HG03460 (cell line): ENCODE data around the gene ITPR1.
"Not testable (repeated sequence)": the region's sequence is repeated elsewhere in the genome, so short reads cannot be mapped to it uniquely, and the experiment has no call there.

Experiments used
- ATAC-seq: cut with Tn5 transposase; IDR thresholded peaks from one replicate; pipeline ENCODE4 v1.9.1; 2021; ENCODE audit not compliant: unreplicated experiment

Gene ITPR1

GRCh38 chr3:4588466-4588865 lies 95.3 kb downstream of the ITPR1 start:
- no peak for ATAC-seq

- ATAC-seq: no peak
These were observed 96.4 kb downstream of the ITPR1 start for GRCh38 chr3:4589475-4590097.

GRCh38 chr3:4590849-4591248 lies 97.7 kb downstream of the ITPR1 start:
- ATAC-seq: not testable (repeated sequence)

- ATAC-seq: no peak
These were observed 98.5 kb downstream of the ITPR1 start for GRCh38 chr3:4591669-4592068.

- ATAC-seq: no peak
These were observed 99.9 kb downstream of the ITPR1 start for GRCh38 chr3:4593014-4593413.

- ATAC-seq: no peak
These were observed 102.6 kb downstream of the ITPR1 start for GRCh38 chr3:4595710-4596113.

GRCh38 chr3:4596612-4597011 lies 103.5 kb downstream of the ITPR1 start:
- ATAC-seq: no peak

GRCh38 chr3:4597208-4597985 lies 104.2 kb downstream of the ITPR1 start:
- no peak for ATAC-seq

- not testable (repeated sequence) for ATAC-seq
These were observed 105.1 kb downstream of the ITPR1 start for GRCh38 chr3:4598232-4598631.

- ATAC-seq: no peak
These were observed 106.5 kb downstream of the ITPR1 start for GRCh38 chr3:4599612-4600011.

- ATAC-seq: no peak
These were observed 107.3 kb downstream of the ITPR1 start for GRCh38 chr3:4600493-4600892.

- ATAC-seq: no peak
These were observed 108.7 kb downstream of the ITPR1 start for GRCh38 chr3:4601892-4602291.

- no peak for ATAC-seq
These were observed 111.5 kb downstream of the ITPR1 start for GRCh38 chr3:4604693-4605092.

- ATAC-seq: no peak
These were observed 113.8 kb downstream of the ITPR1 start for GRCh38 chr3:4606911-4607310.

- no peak for ATAC-seq
These were observed 120.2 kb downstream of the ITPR1 start for GRCh38 chr3:4613366-4613765.

GRCh38 chr3:4614070-4614469 lies 120.9 kb downstream of the ITPR1 start:
- no peak for ATAC-seq

GRCh38 chr3:4614927-4615326 lies 121.8 kb downstream of the ITPR1 start:
- no peak for ATAC-seq

- ATAC-seq: no peak
These were observed 122.6 kb downstream of the ITPR1 start for GRCh38 chr3:4615750-4616149.

- no peak for ATAC-seq
These were observed 130.4 kb downstream of the ITPR1 start for GRCh38 chr3:4623421-4623999.

- ATAC-seq: no peak
These were observed 134.7 kb downstream of the ITPR1 start for GRCh38 chr3:4627651-4628375.
